ENCODE results near the gene HAT1.
A peak's percentile ranks its signal among the peaks of the same experiment; 100 is the strongest.

Gene HAT1

GRCh38 chr2:171999161-171999560, 76.9 kb downstream of the HAT1 start:
- Histone ChIP-seq H3K4me3 (ENCODE audit: severe bottlenecking) (peak overlapping the region; percentile 45), H3K27ac (ENCODE audit: poor library complexity, severe bottlenecking) (peak overlapping the region; percentile 42), H3K36me3 (ENCODE audit: low read depth) (no peaks in the 10 kb centered on the region), H3K27me3 (ENCODE audit: insufficient read depth, poor library complexity, severe bottlenecking) (no peaks in the 10 kb centered on the region), H3K4me1 (ENCODE audit: insufficient read depth, poor library complexity, severe bottlenecking) (no peaks in the 10 kb centered on the region), H3K9me3 (ENCODE audit: severe bottlenecking) (no peaks in the 10 kb centered on the region)
- peak; percentile 13; the same call in 2 of the 3 replicates for ATAC-seq (ENCODE audit: low read depth)
- TF ChIP-seq CTCF (IDR thresholded peaks at IDR 0.05; ENCODE audit: poor library complexity, severe bottlenecking) = no peak
- DNase-seq (ENCODE audit: low spot score) = no peak

GRCh38 chr2:171999604-172000469, 77.6 kb downstream of the HAT1 start, which contains the start of gene METAP1D:
METAP1D (plus strand) TSS chr2:171999953; CDS start chr2:171999970, 17 bp downstream.
- H3K9me3 ChIP-seq (ENCODE audit: severe bottlenecking) = no peaks in the 10 kb centered on the region
- no peaks in the 10 kb centered on the region for H3K27me3 ChIP-seq (ENCODE audit: insufficient read depth, poor library complexity, severe bottlenecking)
- ATAC-seq (ENCODE audit: low read depth) (peak; percentile 90), DNase-seq (ENCODE audit: low spot score) (peak; percentile 85)
- H3K27ac ChIP-seq (ENCODE audit: poor library complexity, severe bottlenecking) = peak within 1 kb of the TSS; percentile 42
- H3K36me3 ChIP-seq (ENCODE audit: low read depth) = no peaks in the 10 kb centered on the region
- H3K4me1 ChIP-seq (ENCODE audit: insufficient read depth, poor library complexity, severe bottlenecking) = no peaks in the 10 kb centered on the region
- peak within 1 kb of the TSS; percentile 45 for H3K4me3 ChIP-seq (ENCODE audit: severe bottlenecking)
- no peak for TF ChIP-seq CTCF (IDR thresholded peaks at IDR 0.05; ENCODE audit: poor library complexity, severe bottlenecking)

GRCh38 chr2:172000696-172001361, 78.6 kb downstream of the HAT1 start:
- no peak for DNase-seq (ENCODE audit: low spot score)
- TF ChIP-seq CTCF (IDR thresholded peaks at IDR 0.05; ENCODE audit: poor library complexity, severe bottlenecking) = no peak
- H3K36me3 ChIP-seq (ENCODE audit: low read depth) = no peaks in the 10 kb centered on the region
- peak overlapping the region; percentile 42 for H3K27ac ChIP-seq (ENCODE audit: poor library complexity, severe bottlenecking)
- H3K4me3 ChIP-seq (ENCODE audit: severe bottlenecking) = peak overlapping the region; percentile 45
- H3K4me1 ChIP-seq (ENCODE audit: insufficient read depth, poor library complexity, severe bottlenecking) = no peaks in the 10 kb centered on the region
- no peaks in the 10 kb centered on the region for H3K27me3 ChIP-seq (ENCODE audit: insufficient read depth, poor library complexity, severe bottlenecking)
- no peak for ATAC-seq (ENCODE audit: low read depth)
- no peaks in the 10 kb centered on the region for H3K9me3 ChIP-seq (ENCODE audit: severe bottlenecking)

- ATAC-seq (ENCODE audit: low read depth) = no peak
These were observed 85.1 kb downstream of the HAT1 start for GRCh38 chr2:172007372-172007771.

More at GRCh38 chr2:172007372-172007771, 85.1 kb downstream of the HAT1 start:
- no peak for DNase-seq (ENCODE audit: low spot score)
- Histone ChIP-seq H3K9me3 (ENCODE audit: severe bottlenecking) (no peaks in the 10 kb centered on the region), H3K36me3 (ENCODE audit: low read depth) (peaks cover 4% of the 10 kb centered on the region), H3K4me3 (ENCODE audit: severe bottlenecking) (no peak overlapping the region), H3K4me1 (ENCODE audit: insufficient read depth, poor library complexity, severe bottlenecking) (peaks cover 18% of the 10 kb centered on the region), H3K27me3 (ENCODE audit: insufficient read depth, poor library complexity, severe bottlenecking) (no peaks in the 10 kb centered on the region), H3K27ac (ENCODE audit: poor library complexity, severe bottlenecking) (no peak overlapping the region)
- no peak for TF ChIP-seq CTCF (IDR thresholded peaks at IDR 0.05; ENCODE audit: poor library complexity, severe bottlenecking)

Data from RWPE2 (cell line).